HG02588 (cell line): ENCODE data around the gene HARS1.
"Not testable (repeated sequence)": the region's sequence is repeated elsewhere in the genome, so short reads cannot be mapped to it uniquely, and the experiment has no call there.

Source experiments
- ATAC-seq: cut with Tn5 transposase; IDR thresholded peaks from one replicate; pipeline ENCODE4 v1.9.1; 2021; ENCODE audit warnings: mild to moderate bottlenecking, moderate library complexity; ENCODE audit not compliant: unreplicated experiment

The HARS1 gene

GRCh38 chr5:140635291-140636257 is 55.6 kb downstream of the HARS1 start:
- ATAC-seq = no peak

- ATAC-seq = no peak
Observed at GRCh38 chr5:140634103-140634502, 57.1 kb downstream of the HARS1 start.

GRCh38 chr5:140633501-140633900 is 57.7 kb downstream of the HARS1 start:
- no peak for ATAC-seq

DNA sequence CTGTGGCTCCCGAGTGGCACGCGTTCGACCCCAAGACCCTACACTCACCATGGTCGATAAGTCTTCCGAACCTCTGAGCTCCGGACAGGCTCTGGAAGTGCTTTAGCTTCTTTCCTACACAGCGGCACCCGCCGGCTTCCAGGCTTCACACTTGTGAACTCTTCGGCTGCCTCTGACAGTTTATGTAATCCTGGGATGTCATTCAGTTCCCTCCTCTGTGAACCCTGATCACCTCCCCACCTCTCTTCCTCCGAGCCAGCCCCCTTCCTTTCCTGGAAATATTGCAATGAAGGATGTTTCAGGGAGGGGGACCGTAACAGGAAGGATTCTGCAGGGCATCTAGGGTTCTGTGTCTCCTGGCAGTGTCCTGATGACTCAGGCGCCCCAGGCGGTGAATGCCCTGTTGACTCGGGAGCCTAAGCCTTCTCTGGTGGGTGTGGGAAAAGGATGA is 58.1 kb downstream of the HARS1 start, which contains the start of gene CD14:
Gene CD14, minus strand, starts transcription at position 155 of the 451 bp plus-strand sequence. Its CDS starts 104 bp downstream, at position 51.
- no peak for ATAC-seq

GRCh38 chr5:140632366-140633020 is 58.7 kb downstream of the HARS1 start:
- peak; percentile 53 for ATAC-seq

GRCh38 chr5:140631831-140632365 is 59.3 kb downstream of the HARS1 start:
- ATAC-seq = peak; percentile 32

DNA sequence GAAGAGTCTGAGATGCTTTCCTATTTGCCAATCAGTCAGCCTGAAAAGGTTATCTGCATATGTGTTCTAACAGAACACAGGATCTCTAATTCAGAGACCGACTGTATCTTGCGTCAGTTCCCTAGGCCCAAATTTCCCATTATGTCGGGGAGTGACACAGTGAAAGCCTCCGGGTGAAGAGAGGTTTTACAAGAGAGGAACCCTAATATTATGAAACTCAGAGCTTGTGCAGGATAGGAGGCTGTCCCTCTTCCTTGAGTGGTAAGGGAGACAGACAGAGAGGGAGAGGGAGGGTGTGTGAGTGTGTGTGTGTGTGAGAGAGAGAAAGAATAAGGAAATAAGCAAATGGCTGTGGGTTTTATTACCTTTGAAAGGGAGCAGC is 60.1 kb downstream of the HARS1 start:
- ATAC-seq = no peak

DNA sequence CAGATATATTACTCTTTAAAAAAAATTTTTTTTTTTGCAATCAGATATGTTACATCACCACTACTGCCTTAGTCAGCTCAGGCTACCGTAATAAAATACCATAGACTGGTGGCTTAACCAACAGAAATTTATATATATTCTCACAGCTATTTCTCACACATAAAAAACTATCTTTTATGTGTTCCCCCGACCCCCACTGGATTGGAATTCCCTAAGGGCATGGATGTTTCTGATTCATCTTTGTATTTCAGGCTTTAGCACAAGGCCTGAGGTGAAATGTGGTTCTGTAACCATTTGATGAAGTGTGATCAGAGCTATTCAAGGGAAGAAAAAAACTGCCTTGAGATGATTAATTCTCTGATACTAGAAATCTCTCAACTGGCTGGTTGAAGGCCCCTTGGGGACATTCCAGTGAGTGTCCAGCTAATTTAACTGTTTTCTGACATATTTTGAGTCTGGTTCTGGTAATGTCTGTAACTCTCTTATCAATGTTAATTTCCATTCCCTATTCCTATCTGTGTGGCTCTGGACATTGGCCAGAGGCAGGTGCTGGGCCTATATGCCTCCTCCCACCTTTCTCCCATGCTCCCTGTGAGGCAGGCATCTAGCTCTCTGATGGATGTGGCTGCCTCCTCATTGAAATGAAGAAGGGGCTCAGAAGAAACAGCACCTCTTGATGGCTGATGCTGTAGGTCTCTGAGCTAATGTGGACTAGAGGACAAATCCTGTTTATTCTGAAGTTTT is 60.7 kb downstream of the HARS1 start:
- ATAC-seq = no peak

DNA sequence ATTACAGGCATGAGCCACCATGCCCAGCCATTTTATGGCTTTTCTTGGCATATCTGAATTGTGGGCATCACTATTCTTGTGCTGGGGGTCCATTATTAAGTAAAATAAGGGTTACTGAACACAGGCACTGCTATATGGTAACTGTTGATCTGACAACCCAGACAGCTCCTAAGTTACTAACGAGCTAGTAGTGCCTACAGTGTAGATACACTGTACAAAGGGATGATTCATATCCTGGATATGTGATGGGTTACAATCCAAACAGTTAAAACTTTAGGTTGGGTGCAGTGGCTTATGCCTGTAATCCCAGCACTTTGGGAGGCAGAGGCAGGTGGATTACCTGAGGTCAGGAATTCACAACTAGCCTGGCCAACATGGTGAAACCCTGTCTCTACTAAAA is 62.5 kb downstream of the HARS1 start:
- ATAC-seq = no peak

DNA sequence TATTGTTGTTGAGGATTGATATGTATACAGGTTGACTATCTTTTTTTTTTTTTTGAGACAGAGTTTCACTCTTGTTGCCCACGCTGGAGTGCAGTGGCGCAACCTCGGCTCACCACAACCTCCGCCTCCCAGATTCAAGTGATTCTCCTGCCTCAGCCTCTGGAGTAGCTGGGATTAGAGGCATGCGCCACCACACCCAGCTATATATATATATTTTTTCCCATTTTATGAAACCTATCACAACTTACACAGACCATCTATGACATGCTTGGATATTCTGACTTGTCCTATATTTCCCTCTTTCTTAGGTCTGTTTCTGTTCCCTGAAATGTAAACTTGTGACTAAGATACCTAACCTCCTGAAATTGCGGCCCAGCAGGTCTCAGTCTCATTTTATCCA is 63.2 kb downstream of the HARS1 start:
- no peak for ATAC-seq

DNA sequence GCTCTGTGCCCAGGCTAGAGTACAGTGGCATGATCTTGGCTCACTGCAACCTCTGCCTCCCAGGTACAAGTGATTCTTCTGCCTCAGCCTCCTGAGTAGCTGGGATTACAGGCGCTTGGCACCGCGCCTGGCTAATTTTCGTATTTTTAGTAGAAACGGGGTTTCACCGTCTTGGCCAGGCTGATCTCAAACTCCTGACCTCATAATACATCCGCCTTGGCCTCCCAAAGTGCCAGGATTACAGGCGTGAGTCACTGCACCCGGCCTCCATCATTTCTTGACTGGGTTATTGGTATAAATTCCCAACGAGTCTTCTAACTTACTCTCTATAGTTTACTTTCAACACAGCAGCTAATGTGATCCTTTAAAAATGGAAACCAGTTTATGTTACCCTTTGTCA is 66.3 kb downstream of the HARS1 start:
- ATAC-seq = not testable (repeated sequence)
